HepG2 (cell line): ENCODE results near the gene FANCF. TPM values are rescaled to one million over a fixed set of nuclear protein-coding genes. Genes with fewer than 3 reads are reported as not detected.

Experiments used
- FOXC1 ChIP-seq: sonication (generic); formaldehyde crosslinking; IDR thresholded peaks from 2 replicates; pipeline ENCODE4 v1.8.0; 2022; ENCODE audit warnings: mild to moderate bottlenecking, missing genetic modification reagents, borderline replicate concordance
- RAD21 ChIP-seq: fragments of 450-650 bp; formaldehyde crosslinking; IDR thresholded peaks from 2 replicates; pipeline ENCODE4 v1.5.0; 2020; ENCODE audit warnings: mild to moderate bottlenecking
- SAFB2 ChIP-seq: sonication (generic); formaldehyde crosslinking; IDR thresholded peaks from 2 replicates; pipeline ENCODE4 v1.5.1; 2020; ENCODE audit warnings: missing genetic modification reagents, low read depth, mild to moderate bottlenecking, borderline replicate concordance
- SCMH1 ChIP-seq: sonication (generic); formaldehyde crosslinking; IDR thresholded peaks from 2 replicates; pipeline ENCODE4 v1.9.0; 2021; ENCODE audit warnings: missing genetic modification reagents, mild to moderate bottlenecking, borderline replicate concordance
- TEAD2 ChIP-seq: sonication (generic); formaldehyde crosslinking; IDR thresholded peaks from 2 replicates; pipeline ENCODE4 v1.9.0; 2021; ENCODE audit warnings: missing genetic modification reagents
- ZNF749 ChIP-seq: sonication (generic); formaldehyde crosslinking; IDR thresholded peaks from 2 replicates; pipeline ENCODE4 v1.8.0; 2022; ENCODE audit warnings: mild to moderate bottlenecking, missing genetic modification reagents, moderate library complexity, borderline replicate concordance
- polyA plus RNA-seq, 8 experiments: library from polyadenylated mRNA; depleted of rRNA in 3 of 8; stranded (reverse) in 7 of 8; unstranded in 1 of 8; fragments of >200 nt; fragmentation: Illumina TruSeq in 4 of 8; extraction: Trizol in 4 of 8; gene quantifications; 2 replicates each; pipeline versions ENCODE4 v1.2.1 to v1.2.3, GENCODE V29; 2011 to 2016; ENCODE audit warnings: low read depth in 4 of 8, missing spikeins in 1 of 8, mixed read lengths in 1 of 8; ENCODE audit not compliant: insufficient read depth in 1 of 8
- total RNA-seq, 5 experiments: library from RNA; depleted of rRNA; stranded (reverse); fragments of >200 nt; fragmentation: Illumina TruSeq; extraction: Trizol; gene quantifications; 2 replicates each; pipeline ENCODE4 v1.2.3, GENCODE V29; 2016; ENCODE audit warnings: low read depth in 1 of 5
- TF ChIP-seq, protein P1 (sequence below): sonication (generic); formaldehyde crosslinking; IDR thresholded peaks from 2 replicates; pipeline ENCODE4 v1.4.0; 2020; ENCODE audit warnings: missing genetic modification reagents

FANCF gene
- total and polyA plus RNA-seq, 2 of the 13 experiments (the other 11 are each of a cell fraction or from before 2014, with no cell fraction given): 2.5 to 9.7 TPM

DNA sequence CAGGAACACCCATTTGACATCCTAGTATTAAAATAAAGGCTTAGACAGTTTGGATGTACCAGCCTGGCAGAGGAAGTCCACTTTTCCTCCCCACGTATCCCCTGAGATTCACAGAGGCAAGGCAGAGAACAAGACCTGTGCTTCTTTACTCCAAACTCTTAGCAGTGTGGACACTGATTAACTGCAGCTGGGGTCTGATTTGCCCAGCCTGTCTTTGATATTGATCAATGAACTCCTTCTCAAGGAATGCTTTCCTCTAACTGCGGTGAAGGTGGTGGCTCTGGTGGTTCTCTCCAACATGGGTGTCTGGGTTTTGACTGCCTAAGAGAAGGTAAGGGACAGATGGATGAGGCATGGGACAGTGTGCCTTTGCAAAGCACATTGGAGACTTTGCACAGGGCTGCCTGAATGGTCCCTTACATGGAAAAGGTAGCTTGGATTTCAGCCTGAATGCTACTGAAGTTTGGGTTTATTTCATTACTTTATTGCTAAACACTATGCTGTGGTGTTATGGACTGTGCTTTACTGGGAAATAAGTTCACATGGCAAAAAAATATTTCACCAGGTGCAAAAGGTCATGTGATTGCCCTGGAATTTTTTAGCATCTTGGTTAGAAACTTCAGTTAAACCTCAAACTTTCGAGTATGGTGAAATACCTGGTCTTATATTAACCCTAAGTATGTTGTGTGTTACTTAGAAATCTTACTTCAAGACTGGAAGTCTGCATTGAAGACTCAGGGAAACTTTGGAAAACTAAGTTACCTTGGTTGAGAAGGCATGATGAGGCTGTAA, 42.6 kb upstream of the FANCF start (continued):
- TF ChIP-seq ZNF749 (CRISPR knock-in tag) (no peak), FOXC1 (no peak), TEAD2 (CRISPR knock-in tag) (no peak), SCMH1 (CRISPR knock-in tag) (no peak), RAD21 (CRISPR knock-in tag) (no peak), SAFB2 (CRISPR knock-in tag) (no peak)
- TF ChIP-seq, protein P1, sequence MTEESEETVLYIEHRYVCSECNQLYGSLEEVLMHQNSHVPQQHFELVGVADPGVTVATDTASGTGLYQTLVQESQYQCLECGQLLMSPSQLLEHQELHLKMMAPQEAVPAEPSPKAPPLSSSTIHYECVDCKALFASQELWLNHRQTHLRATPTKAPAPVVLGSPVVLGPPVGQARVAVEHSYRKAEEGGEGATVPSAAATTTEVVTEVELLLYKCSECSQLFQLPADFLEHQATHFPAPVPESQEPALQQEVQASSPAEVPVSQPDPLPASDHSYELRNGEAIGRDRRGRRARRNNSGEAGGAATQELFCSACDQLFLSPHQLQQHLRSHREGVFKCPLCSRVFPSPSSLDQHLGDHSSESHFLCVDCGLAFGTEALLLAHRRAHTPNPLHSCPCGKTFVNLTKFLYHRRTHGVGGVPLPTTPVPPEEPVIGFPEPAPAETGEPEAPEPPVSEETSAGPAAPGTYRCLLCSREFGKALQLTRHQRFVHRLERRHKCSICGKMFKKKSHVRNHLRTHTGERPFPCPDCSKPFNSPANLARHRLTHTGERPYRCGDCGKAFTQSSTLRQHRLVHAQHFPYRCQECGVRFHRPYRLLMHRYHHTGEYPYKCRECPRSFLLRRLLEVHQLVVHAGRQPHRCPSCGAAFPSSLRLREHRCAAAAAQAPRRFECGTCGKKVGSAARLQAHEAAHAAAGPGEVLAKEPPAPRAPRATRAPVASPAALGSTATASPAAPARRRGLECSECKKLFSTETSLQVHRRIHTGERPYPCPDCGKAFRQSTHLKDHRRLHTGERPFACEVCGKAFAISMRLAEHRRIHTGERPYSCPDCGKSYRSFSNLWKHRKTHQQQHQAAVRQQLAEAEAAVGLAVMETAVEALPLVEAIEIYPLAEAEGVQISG (CRISPR knock-in tag): 0 out of 2 replicates have a peak, but pooled peaks have one; percentile 30
